ENCODE data around the gene OR51A7. TPM values are rescaled to one million over a fixed set of nuclear protein-coding genes. Genes with fewer than 3 reads are reported as not detected.

OR51A7 gene
- total and polyA plus RNA-seq, 3 experiments from 2014 or later: not detected

Other genes starting within 250 kb of the OR51A7 start
- gene OR51E2, start 205.9 kb upstream of the OR51A7 start, total RNA-seq: not detected
- not detected for gene OR51E2, start 205.9 kb upstream of the OR51A7 start, polyA plus RNA-seq
- not detected for gene MMP26, start 199.0 kb upstream of the OR51A7 start, total RNA-seq
- gene MMP26, start 199.0 kb upstream of the OR51A7 start, polyA plus RNA-seq: not detected
- gene OR51F1, start 133.8 kb upstream of the OR51A7 start, total RNA-seq: not detected
- gene OR51F1, start 133.8 kb upstream of the OR51A7 start, polyA plus RNA-seq: not detected
- gene OR52R1, start 99.4 kb upstream of the OR51A7 start, total RNA-seq: not detected
- gene OR52R1, start 99.4 kb upstream of the OR51A7 start, polyA plus RNA-seq: not detected
- gene OR51F2, start 82.5 kb upstream of the OR51A7 start, total RNA-seq: not detected
- not detected for gene OR51F2, start 82.5 kb upstream of the OR51A7 start, polyA plus RNA-seq
- not detected for gene OR51S1, start 54.6 kb upstream of the OR51A7 start, total RNA-seq
- gene OR51S1, start 54.6 kb upstream of the OR51A7 start, polyA plus RNA-seq: not detected
- gene OR51T1, start 21.9 kb upstream of the OR51A7 start, total RNA-seq: not detected
- gene OR51T1, start 21.9 kb upstream of the OR51A7 start, polyA plus RNA-seq: not detected
- gene OR51G2, start 15.6 kb downstream of the OR51A7 start, total RNA-seq: not detected
- not detected for gene OR51G2, start 15.6 kb downstream of the OR51A7 start, polyA plus RNA-seq
- gene OR51G1, start 20.6 kb downstream of the OR51A7 start, total RNA-seq: not detected
- not detected for gene OR51G1, start 20.6 kb downstream of the OR51A7 start, polyA plus RNA-seq
- gene OR51A4, start 43.8 kb downstream of the OR51A7 start, total RNA-seq: not detected
- gene OR51A4, start 43.8 kb downstream of the OR51A7 start, polyA plus RNA-seq: not detected
- gene OR51A2, start 51.9 kb downstream of the OR51A7 start, total RNA-seq: not detected
- gene OR51A2, start 51.9 kb downstream of the OR51A7 start, polyA plus RNA-seq: not detected
- gene OR51L1, start 91.1 kb downstream of the OR51A7 start, total RNA-seq: not detected
- not detected for gene OR51L1, start 91.1 kb downstream of the OR51A7 start, polyA plus RNA-seq
- not detected for gene OR52J3, start 142.7 kb downstream of the OR51A7 start, total RNA-seq
- not detected for gene OR52J3, start 142.7 kb downstream of the OR51A7 start, polyA plus RNA-seq
- gene OR52E2, start 155.8 kb downstream of the OR51A7 start, total RNA-seq: not detected
- gene OR52E2, start 155.8 kb downstream of the OR51A7 start, polyA plus RNA-seq: not detected
- gene OR52E1, start 165.8 kb downstream of the OR51A7 start, total RNA-seq: not detected
- gene OR52E1, start 165.8 kb downstream of the OR51A7 start, polyA plus RNA-seq: not detected
- gene OR52A5, start 234.6 kb downstream of the OR51A7 start, total RNA-seq: not detected
- not detected for gene OR52A5, start 234.6 kb downstream of the OR51A7 start, polyA plus RNA-seq